PC-3 (cell line): ENCODE measurements around the gene TMEM94. TPM values are rescaled to one million over a fixed set of nuclear protein-coding genes. Genes with fewer than 3 reads are reported as not detected.
"Not testable (repeated sequence)": the region's sequence is repeated elsewhere in the genome, so short reads cannot be mapped to it uniquely, and the experiment has no call there.

ENCODE experiments used
- ATAC-seq: fragments of 200-7000 bp; cut with Tn5 transposase; 2 replicates; pipeline ENCODE4 v1.9.1; 2020; ENCODE audit warnings: mild to moderate bottlenecking, moderate library complexity
- BruUV-seq: library from RNA; stranded (reverse); fragments of 400-500 nt; replicated peaks from 2 replicates; lab custom pipeline; 2021; lab: Mats Ljungman, UMichigan
- CTCF ChIA-PET: fragments of 300-600 bp; sonication (Branson Sonifier 250); formaldehyde crosslinking; loops from one replicate; lab custom pipeline; 2022; ENCODE audit warnings: antibody characterized with exemption; lab: Charles Lee
- POLR2A ChIA-PET: fragments of 300-600 bp; sonication (Branson Sonifier 250); formaldehyde crosslinking; loops from one replicate; lab custom pipeline; 2022; ENCODE audit warnings: antibody characterized with exemption; ENCODE audit not compliant: unreplicated experiment; lab: Charles Lee
- DNase-seq: peaks from one replicate; pipeline ENCODE4 v3.0.0-alpha.2; 2015
- H2AFZ ChIP-seq: fragments of 300-600 bp; sonication (generic); 2 replicates; pipeline ENCODE4 v1.6.0; 2016; ENCODE audit warnings: antibody characterized with exemption, low read length
- H3F3A ChIP-seq: fragments of 300-600 bp; sonication (generic); one replicate; pipeline ENCODE4 v1.6.0; 2017; ENCODE audit warnings: antibody characterized with exemption, low read length, control low read depth, mild to moderate bottlenecking; ENCODE audit not compliant: unreplicated experiment
- H3K27ac ChIP-seq: fragments of 300-600 bp; sonication (generic); 2 replicates; pipeline ENCODE4 v1.5.1; 2016; ENCODE audit warnings: mild to moderate bottlenecking, low read length
- H3K27me3 ChIP-seq: fragments of 300-600 bp; sonication (generic); 2 replicates; pipeline ENCODE4 v1.6.1; 2016; ENCODE audit warnings: low read length, mixed read lengths
- H3K36me3 ChIP-seq: fragments of 300-600 bp; sonication (generic); 2 replicates; pipeline ENCODE4 v1.6.1; 2016; ENCODE audit warnings: low read depth, mixed run types, low read length, mixed read lengths
- H3K4me1 ChIP-seq: fragments of 300-600 bp; sonication (generic); 2 replicates; pipeline ENCODE4 v1.5.1; 2016; ENCODE audit warnings: low read length; ENCODE audit not compliant: insufficient read depth
- H3K4me2 ChIP-seq: fragments of 300-600 bp; sonication (generic); 2 replicates; pipeline ENCODE4 v1.6.0; 2016; ENCODE audit warnings: low read length
- H3K4me3 ChIP-seq: fragments of 300-600 bp; sonication (generic); 2 replicates; pipeline ENCODE4 v1.5.1; 2016; ENCODE audit warnings: mild to moderate bottlenecking, low read length, mixed read lengths
- H3K79me2 ChIP-seq: fragments of 300-600 bp; sonication (generic); 2 replicates; pipeline ENCODE4 v1.6.1; 2017; ENCODE audit warnings: low read length, mixed read lengths
- H3K9ac ChIP-seq: fragments of 300-600 bp; sonication (generic); 2 replicates; pipeline ENCODE4 v1.6.0; 2016; ENCODE audit warnings: mild to moderate bottlenecking, low read length
- H3K9me2 ChIP-seq: fragments of 300-600 bp; sonication (generic); replicated peaks from 2 replicates; pipeline ENCODE4 v1.6.1; 2016; ENCODE audit warnings: mixed run types, low read length, mixed read lengths
- H3K9me3 ChIP-seq: fragments of 300-600 bp; sonication (generic); 2 replicates; pipeline ENCODE4 v1.6.1; 2016; ENCODE audit warnings: low read length, mixed read lengths
- H4K20me1 ChIP-seq: fragments of 300-600 bp; sonication (generic); 2 replicates; pipeline ENCODE4 v1.6.1; 2016; ENCODE audit warnings: low read length, mixed read lengths
- CTCF ChIP-seq: fragments of 300-600 bp; sonication (generic); conservative IDR thresholded peaks from 2 replicates; pipeline ENCODE4 v1.5.1; 2017; ENCODE audit warnings: antibody characterized with exemption, low read depth, mild to moderate bottlenecking, low read length
- EZH2 ChIP-seq: fragments of 300-600 bp; sonication (generic); IDR thresholded peaks from one replicate; pipeline ENCODE4 v1.6.1; 2017; ENCODE audit warnings: antibody characterized with exemption, mild to moderate bottlenecking, low read length; ENCODE audit not compliant: unreplicated experiment
- EZH2phosphoT487 ChIP-seq: fragments of 300-600 bp; sonication (generic); IDR thresholded peaks from 2 replicates; pipeline ENCODE4 v1.6.1; 2018; ENCODE audit warnings: mild to moderate bottlenecking, antibody characterized with exemption, low read length, borderline replicate concordance
- intact Hi-C: fragments of 100-400 bp; cut with micrococcal nuclease; formaldehyde crosslinking; loops from 2 replicates; pipeline ENCODE4 v1.9.0; 2023
- total RNA-seq: library from RNA; depleted of rRNA; stranded (reverse); fragments of >200 nt; gene quantifications from 2 replicates; pipeline ENCODE4 v1.2.3, GENCODE V29; 2014

The TMEM94 gene
- total RNA-seq, 1 experiment from 2014 or later = 45.6 TPM

- H3K4me3 ChIP-seq = no peak overlapping the region
- H3K36me3 ChIP-seq = no peaks in the 10 kb centered on the region
- no peak for ATAC-seq
- ChIA-PET CTCF (interaction anchor here (0.6 kb wide), 1 partner anchor 183 kb away, joined by 3 read pairs; the partner anchor contains the start of gene SMIM5), POLR2A (no interaction called here)
- no peak overlapping the region for H3K27ac ChIP-seq
- no peaks in the 10 kb centered on the region for H3K9me2 ChIP-seq
- no peaks in the 10 kb centered on the region for H3F3A ChIP-seq
- no peak overlapping the region for H2AFZ ChIP-seq
- no peak for DNase-seq
- no peaks in the 10 kb centered on the region for H3K9me3 ChIP-seq
- no peak overlapping the region for H3K4me2 ChIP-seq
- H3K4me1 ChIP-seq = no peaks in the 10 kb centered on the region
- H3K9ac ChIP-seq = no peak overlapping the region
- intact Hi-C loops = no loop called here
- no TSS peak for BruUV-seq
- no peaks in the 10 kb centered on the region for H4K20me1 ChIP-seq
- no peaks in the 10 kb centered on the region for H3K79me2 ChIP-seq
- no peak for TF ChIP-seq EZH2
- no peak for TF ChIP-seq EZH2phosphoT487
- TF ChIP-seq CTCF = no peak
- H3K27me3 ChIP-seq = no peaks in the 10 kb centered on the region
These were observed 6.2 kb upstream of the TMEM94 start for GRCh38 chr17:75450270-75450669.

GRCh38 chr17:75454193-75454592 lies 2.2 kb upstream of the TMEM94 start:
- ChIA-PET CTCF (no interaction called here), POLR2A (interaction anchor here (0.5 to 0.7 kb wide), 2 partner anchors 19 to 131 kb away, joined by 3 to 6 read pairs; no protein-coding TSS in a partner anchor)
- no peaks in the 10 kb centered on the region for H3K36me3 ChIP-seq
- TF ChIP-seq EZH2 (no peak), CTCF (no peak), EZH2phosphoT487 (no peak)
- peaks cover 24% of the 10 kb centered on the region for H3K4me1 ChIP-seq
- no peaks in the 10 kb centered on the region for H3K9me2 ChIP-seq
- H3K4me3 ChIP-seq = no peak overlapping the region
- BruUV-seq = no TSS peak
- H3K9me3 ChIP-seq = no peaks in the 10 kb centered on the region
- H4K20me1 ChIP-seq = no peaks in the 10 kb centered on the region
- H2AFZ ChIP-seq = 0 out of 2 replicates have a peak overlapping the region, but pooled peaks have one; percentile 15
- no peaks in the 10 kb centered on the region for H3F3A ChIP-seq
- peaks cover 20% of the 10 kb centered on the region for H3K79me2 ChIP-seq
- ATAC-seq (no peak), DNase-seq (peak; percentile 28)
- H3K27ac ChIP-seq = no peak overlapping the region
- intact Hi-C loops = no loop called here
- no peak overlapping the region for H3K9ac ChIP-seq
- H3K27me3 ChIP-seq = no peaks in the 10 kb centered on the region
- H3K4me2 ChIP-seq = no peak overlapping the region

GRCh38 chr17:75454672-75455071 lies 1.8 kb upstream of the TMEM94 start:
- H4K20me1 ChIP-seq, H3K36me3 ChIP-seq, CTCF ChIA-PET, H2AFZ ChIP-seq, H3K27me3 ChIP-seq, H3K27ac ChIP-seq, H3K4me2 ChIP-seq, H3F3A ChIP-seq, POLR2A ChIA-PET, DNase-seq, H3K4me3 ChIP-seq, ATAC-seq, BruUV-seq, H3K9me2 ChIP-seq, H3K9me3 ChIP-seq, H3K9ac ChIP-seq: not testable (repeated sequence)
- Histone ChIP-seq H3K79me2 (peaks cover 20% of the 10 kb centered on the region), H3K4me1 (peaks cover 28% of the 10 kb centered on the region)
- intact Hi-C loops = loop anchor here (5.0 kb wide), 1 partner anchor 63 kb away; the partner anchor contains the start of genes CASKIN2 and TSEN54
